Endothelial cell of umbilical vein (primary cell): ENCODE data around the gene MROH9. TPM values are rescaled to one million over a fixed set of nuclear protein-coding genes. Genes with fewer than 3 reads are reported as not detected.

Experiments
- BruUV-seq: library from RNA; stranded (reverse); fragments of 400-500 nt; replicated peaks from 2 replicates; lab custom pipeline; 2021; lab: Mats Ljungman, UMichigan
- CTCF ChIA-PET: fragments of 300-600, 350-600 bp; sonication (Branson Sonifier 250); formaldehyde crosslinking; loops from one replicate; lab custom pipeline; 2021; ENCODE audit warnings: antibody characterized with exemption, inconsistent platforms; lab: Charles Lee
- POLR2A ChIA-PET: fragments of 300-600, 350-600 bp; sonication (Branson Sonifier 250); formaldehyde crosslinking; loops from one replicate; lab custom pipeline; 2021; ENCODE audit warnings: antibody characterized with exemption, inconsistent platforms; lab: Charles Lee
- DNase-seq: peaks from one replicate; pipeline ENCODE4 v3.0.0-alpha.2; 2011; ENCODE audit warnings: low read depth, low spot score
- FAIRE-seq: peaks from 2 replicates; lab custom pipeline; 2011; peaks lifted over from hg19 to GRCh38; lab: Jason Lieb, UNC
- H2AFZ ChIP-seq: 2 replicates; pipeline ENCODE4 v1.6.0; 2012; ENCODE audit warnings: low read depth, low read length, control low read depth, inconsistent platforms
- H3K27ac ChIP-seq: 2 replicates; pipeline ENCODE4 v1.5.1; 2011; ENCODE audit warnings: low read depth, mild to moderate bottlenecking, control low read depth, low read length, moderate library complexity; ENCODE audit not compliant: insufficient read depth
- H3K27me3 ChIP-seq, 2 experiments: 2 replicates each; pipeline versions ENCODE4 v1.6.0 to v1.6.1; 2011; ENCODE audit warnings: low read length in 2 of 2, mixed read lengths in 1 of 2; ENCODE audit not compliant: control insufficient read depth in 2 of 2, insufficient read depth in 2 of 2
- H3K36me3 ChIP-seq, 2 experiments: 2 replicates in 1 of 2; 3 replicates in 1 of 2; pipeline ENCODE4 v1.5.1; 2011; ENCODE audit warnings: low read length in 2 of 2, mild to moderate bottlenecking in 1 of 2, moderate library complexity in 1 of 2; ENCODE audit not compliant: control insufficient read depth in 2 of 2, insufficient read depth in 2 of 2; ENCODE audit errors: extremely low read depth in 1 of 2
- H3K4me1 ChIP-seq: 3 replicates; pipeline ENCODE4 v1.5.1; 2011; ENCODE audit warnings: mild to moderate bottlenecking, low read length; ENCODE audit not compliant: control insufficient read depth, insufficient read depth; ENCODE audit errors: extremely low read depth
- H3K4me2 ChIP-seq: 2 replicates; pipeline ENCODE4 v1.6.1; 2011; ENCODE audit warnings: low read length, control low read depth, mixed read lengths; ENCODE audit not compliant: insufficient read depth
- H3K4me3 ChIP-seq, 3 experiments: fragments of 200-600 bp in 1 of 3; sonication (generic), shearing (Covaris generic) in 1 of 3; replicated peaks in 1 of 3; 2 replicates each; pipeline ENCODE4 v1.5.1; 2011 to 2016; ENCODE audit warnings: control low read depth in 3 of 3, low read length in 3 of 3, mild to moderate bottlenecking in 2 of 3, inconsistent platforms in 1 of 3, low read depth in 1 of 3, moderate library complexity in 1 of 3; ENCODE audit not compliant: insufficient read depth in 1 of 3
- H3K79me2 ChIP-seq: 2 replicates; pipeline ENCODE4 v1.6.0; 2012; ENCODE audit warnings: low read length, inconsistent platforms; ENCODE audit not compliant: control insufficient read depth, insufficient read depth
- H3K9ac ChIP-seq: replicated peaks from 2 replicates; pipeline ENCODE3; 2011; ENCODE audit warnings: low read length, control low read depth; ENCODE audit not compliant: insufficient read depth; ENCODE audit errors: extremely low read depth
- H3K9me1 ChIP-seq: replicated peaks from 3 replicates; pipeline ENCODE4 v1.6.0; 2011; ENCODE audit warnings: mild to moderate bottlenecking, low read length; ENCODE audit not compliant: control insufficient read depth, insufficient read depth; ENCODE audit errors: extremely low read depth
- H3K9me3 ChIP-seq: replicated peaks from 2 replicates; pipeline ENCODE4 v1.5.1; 2012; ENCODE audit warnings: low read length, inconsistent platforms; ENCODE audit not compliant: control insufficient read depth, insufficient read depth
- H4K20me1 ChIP-seq: replicated peaks from 2 replicates; pipeline ENCODE3; 2011; ENCODE audit warnings: mild to moderate bottlenecking, low read length; ENCODE audit not compliant: control insufficient read depth, insufficient read depth; ENCODE audit errors: extremely low read depth
- EZH2 ChIP-seq: IDR thresholded peaks from 2 replicates; pipeline ENCODE4 v1.6.1; 2012; ENCODE audit warnings: borderline replicate concordance, low read depth, mild to moderate bottlenecking, moderate library complexity, low read length, inconsistent platforms; ENCODE audit not compliant: severe bottlenecking
- FOS ChIP-seq: IDR thresholded peaks from 2 replicates; pipeline ENCODE4 v1.6.1; 2011; ENCODE audit warnings: mild to moderate bottlenecking, low read length, moderate library complexity, borderline replicate concordance; ENCODE audit not compliant: insufficient read depth
- GATA2 ChIP-seq: IDR thresholded peaks from 2 replicates; pipeline ENCODE4 v1.7.0; 2011; ENCODE audit warnings: low read depth, mild to moderate bottlenecking, moderate library complexity, mixed read lengths, low read length; ENCODE audit not compliant: insufficient read length, insufficient read depth
- JUN ChIP-seq: IDR thresholded peaks from 2 replicates; pipeline ENCODE4 v1.6.1; 2011; ENCODE audit warnings: borderline replicate concordance, low read depth; ENCODE audit not compliant: insufficient read length, insufficient read depth
- MAX ChIP-seq: IDR thresholded peaks from 2 replicates; pipeline ENCODE4 v1.6.1; 2011; ENCODE audit not compliant: insufficient read depth, insufficient read length
- MYC ChIP-seq: IDR thresholded peaks from one replicate; pipeline ENCODE4 v1.6.1; 2011; ENCODE audit warnings: mild to moderate bottlenecking, low read depth, low read length
- POLR2A ChIP-seq: IDR thresholded peaks from 2 replicates; pipeline ENCODE4 v1.6.1; 2012; ENCODE audit warnings: low read depth, mild to moderate bottlenecking, control low read depth, low read length
- POLR2AphosphoS5 ChIP-seq: IDR thresholded peaks from 2 replicates; pipeline ENCODE4 v1.6.1; 2012; ENCODE audit warnings: low read depth, mild to moderate bottlenecking, control low read depth, low read length, moderate library complexity; ENCODE audit not compliant: insufficient read depth
- dilution Hi-C: fragments of 300-500 bp; cut with MboI; formaldehyde crosslinking; loops from one replicate; pipeline ENCODE4 v1.15.0; 2019; ENCODE audit warnings: low sequenced_read_pairs; ENCODE audit not compliant: extremely low pct_ligation_motif_present
- intact Hi-C: fragments of 100-400 bp; cut with micrococcal nuclease; formaldehyde crosslinking; loops from one replicate; pipeline ENCODE4 v1.10.0; 2022
- polyA plus RNA-seq, 4 experiments: library from polyadenylated mRNA; depleted of rRNA in 3 of 4; stranded (reverse) in 3 of 4; unstranded in 1 of 4; fragments of >200 nt; gene quantifications; 2 replicates each; pipeline versions ENCODE4 v1.2.1 to v1.2.3, GENCODE V29; 2011 to 2012; ENCODE audit warnings: missing spikeins in 1 of 4
- total RNA-seq: library from RNA; stranded (reverse); gene quantifications from 2 replicates; pipeline ENCODE4 v1.2.3, GENCODE V29; 2021
- TF ChIP-seq, protein P1 (sequence below), 2 donors: IDR thresholded peaks; 1 replicate in 1 of 2; 2 replicates in 1 of 2; pipeline ENCODE4 v1.5.1; 2011; ENCODE audit warnings: low read length in 2 of 2, mild to moderate bottlenecking in 2 of 2, moderate library complexity in 2 of 2, control low read depth in 1 of 2, inconsistent platforms in 1 of 2, low read depth in 1 of 2; ENCODE audit not compliant: insufficient read depth in 1 of 2; ENCODE audit errors: extremely low read depth in 1 of 2

MROH9 gene
- total and polyA plus RNA-seq, 2 donors (not counting 3 experiments of a cell fraction or from before 2014, with no cell fraction given) = not detected

DNA sequence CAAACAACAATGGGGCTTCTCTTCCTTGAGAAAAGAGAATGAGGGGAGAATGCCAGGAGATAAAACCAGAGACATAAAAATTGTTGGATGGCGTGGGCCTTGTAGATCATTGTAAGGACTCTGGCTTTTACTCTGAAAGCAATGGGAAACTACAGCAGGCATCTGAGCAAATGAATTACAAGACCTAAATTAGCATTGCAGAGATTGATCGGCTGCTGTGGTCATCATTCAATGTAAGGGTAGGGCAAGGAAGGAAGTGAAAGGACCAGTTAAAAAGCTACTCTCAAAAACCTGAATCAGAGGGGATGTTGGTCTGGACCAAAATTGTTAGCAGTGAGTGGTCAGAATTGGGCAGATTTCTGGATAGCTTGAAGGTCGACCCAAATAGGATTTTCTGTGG, 176.8 kb downstream of the MROH9 start:
- H3K9ac ChIP-seq = no peak overlapping the region
- no peaks in the 10 kb centered on the region for H3K9me1 ChIP-seq
- dilution Hi-C loops (no loop called here), intact Hi-C loops (no loop called here)
- H3K36me3 ChIP-seq = no peaks in the 10 kb centered on the region
- CTCF ChIA-PET = no interaction called here
- no peaks in the 10 kb centered on the region for H3K79me2 ChIP-seq
- H3K27ac ChIP-seq = no peak overlapping the region
- DNase-seq (no peak), FAIRE-seq (no peak)
- no peak overlapping the region for H3K4me3 ChIP-seq
- H3K4me1 ChIP-seq = no peaks in the 10 kb centered on the region
- H3K4me2 ChIP-seq = no peak overlapping the region
- TF ChIP-seq POLR2AphosphoS5 (no peak), FOS (no peak), POLR2A (no peak), EZH2 (no peak), MAX (no peak), JUN (no peak), GATA2 (no peak), MYC (no peak)
- TF ChIP-seq, protein P1, sequence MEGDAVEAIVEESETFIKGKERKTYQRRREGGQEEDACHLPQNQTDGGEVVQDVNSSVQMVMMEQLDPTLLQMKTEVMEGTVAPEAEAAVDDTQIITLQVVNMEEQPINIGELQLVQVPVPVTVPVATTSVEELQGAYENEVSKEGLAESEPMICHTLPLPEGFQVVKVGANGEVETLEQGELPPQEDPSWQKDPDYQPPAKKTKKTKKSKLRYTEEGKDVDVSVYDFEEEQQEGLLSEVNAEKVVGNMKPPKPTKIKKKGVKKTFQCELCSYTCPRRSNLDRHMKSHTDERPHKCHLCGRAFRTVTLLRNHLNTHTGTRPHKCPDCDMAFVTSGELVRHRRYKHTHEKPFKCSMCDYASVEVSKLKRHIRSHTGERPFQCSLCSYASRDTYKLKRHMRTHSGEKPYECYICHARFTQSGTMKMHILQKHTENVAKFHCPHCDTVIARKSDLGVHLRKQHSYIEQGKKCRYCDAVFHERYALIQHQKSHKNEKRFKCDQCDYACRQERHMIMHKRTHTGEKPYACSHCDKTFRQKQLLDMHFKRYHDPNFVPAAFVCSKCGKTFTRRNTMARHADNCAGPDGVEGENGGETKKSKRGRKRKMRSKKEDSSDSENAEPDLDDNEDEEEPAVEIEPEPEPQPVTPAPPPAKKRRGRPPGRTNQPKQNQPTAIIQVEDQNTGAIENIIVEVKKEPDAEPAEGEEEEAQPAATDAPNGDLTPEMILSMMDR (IDR thresholded peaks at IDR 0.05; ENCODE audit: extremely low read depth in 1 of 2, insufficient read depth in 1 of 2, low read depth in 1 of 2, low read length in 2 of 2) = no peak
- no peaks in the 10 kb centered on the region for H4K20me1 ChIP-seq
- H2AFZ ChIP-seq = no peak overlapping the region
- no peaks in the 10 kb centered on the region for H3K9me3 ChIP-seq
- POLR2A ChIA-PET = no interaction called here
- no TSS peak for BruUV-seq
- H3K27me3 ChIP-seq = no peaks in the 10 kb centered on the region
